HL-60 (cell line): ENCODE data around the gene CEACAM3.
"Not testable (repeated sequence)": the region's sequence is repeated elsewhere in the genome, so short reads cannot be mapped to it uniquely, and the experiment has no call there.

Experiments
- DNase-seq, 2 experiments: peaks; one replicate each; pipeline ENCODE4 v3.0.0-alpha.2; 2010 to 2020; ENCODE audit warnings: low read depth in 1 of 2, low spot score in 1 of 2
- H3K27ac ChIP-seq: fragments of 250-450 bp; sonication (Bioruptor Pico); replicated peaks from 2 replicates; pipeline ENCODE4 v1.5.1; 2020; ENCODE audit warnings: mild to moderate bottlenecking, moderate library complexity
- H3K27me3 ChIP-seq: fragments of 250-450 bp; sonication (Bioruptor Pico); 2 replicates; pipeline ENCODE4 v1.5.1; 2021; ENCODE audit warnings: mild to moderate bottlenecking, moderate library complexity; ENCODE audit not compliant: insufficient read depth, poor library complexity, severe bottlenecking
- H3K4me3 ChIP-seq: replicated peaks from 2 replicates; pipeline ENCODE4 v1.5.1; 2011; ENCODE audit warnings: mild to moderate bottlenecking, control low read depth, low read length; ENCODE audit not compliant: insufficient read depth
- CTCF ChIP-seq: IDR thresholded peaks from one replicate; pipeline ENCODE4 v1.5.1; 2011; ENCODE audit warnings: low read length, control low read depth, inconsistent platforms; ENCODE audit not compliant: insufficient read depth
- GABPA ChIP-seq: IDR thresholded peaks from 2 replicates; pipeline ENCODE4 v1.6.1; 2012; ENCODE audit warnings: low read depth
- POLR2AphosphoS5 ChIP-seq: IDR thresholded peaks from 2 replicates; pipeline ENCODE4 v1.6.1; 2012; ENCODE audit warnings: low read depth
- SPI1 ChIP-seq: IDR thresholded peaks from 2 replicates; pipeline ENCODE4 v1.6.1; 2012; ENCODE audit warnings: low read depth, mild to moderate bottlenecking, borderline replicate concordance
- long read RNA-seq: library from polyadenylated mRNA; unstranded; transcript quantifications from one replicate; pipeline ENCODE4 v2.0.0, GENCODE V29; 2020
- TF ChIP-seq, protein P1 (sequence below): IDR thresholded peaks from 2 replicates; pipeline ENCODE4 v1.6.1; 2012; ENCODE audit warnings: low read depth; ENCODE audit not compliant: insufficient replicate concordance

Gene CEACAM3
- long read RNA-seq, result 0 reads

DNA sequence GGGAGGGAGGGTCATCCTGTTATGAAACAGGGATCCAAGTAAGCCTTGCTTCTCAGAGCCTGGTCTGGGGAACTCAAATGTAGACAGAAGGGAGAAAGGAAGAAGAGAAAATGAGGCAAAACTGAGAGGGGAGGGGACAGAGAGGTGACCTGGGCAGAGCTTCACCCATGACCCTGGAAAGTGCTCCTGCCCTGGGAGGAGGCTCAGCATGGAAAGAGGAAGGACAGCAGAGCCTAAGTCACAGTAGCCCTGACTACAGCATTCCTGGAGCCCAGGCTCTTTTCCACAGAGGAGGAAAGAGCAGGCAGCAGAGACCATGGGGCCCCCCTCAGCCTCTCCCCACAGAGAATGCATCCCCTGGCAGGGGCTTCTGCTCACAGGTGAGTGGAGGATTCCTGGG, at the start of gene CEACAM3:
Gene CEACAM3, plus strand, starts transcription at position 226 of the 400 bp plus-strand sequence. Its CDS starts 91 bp downstream, at position 317.
- DNase-seq, result peak in 1 of 2 experiments; percentile 55
- Histone ChIP-seq H3K27ac (peak within 1 kb of the TSS; percentile 79), H3K27me3 (no peaks in the 10 kb centered on the region), H3K4me3 (peak within 1 kb of the TSS; percentile 13)
- TF ChIP-seq GABPA (no peak), SPI1 (no peak), POLR2AphosphoS5 (no peak)

DNA sequence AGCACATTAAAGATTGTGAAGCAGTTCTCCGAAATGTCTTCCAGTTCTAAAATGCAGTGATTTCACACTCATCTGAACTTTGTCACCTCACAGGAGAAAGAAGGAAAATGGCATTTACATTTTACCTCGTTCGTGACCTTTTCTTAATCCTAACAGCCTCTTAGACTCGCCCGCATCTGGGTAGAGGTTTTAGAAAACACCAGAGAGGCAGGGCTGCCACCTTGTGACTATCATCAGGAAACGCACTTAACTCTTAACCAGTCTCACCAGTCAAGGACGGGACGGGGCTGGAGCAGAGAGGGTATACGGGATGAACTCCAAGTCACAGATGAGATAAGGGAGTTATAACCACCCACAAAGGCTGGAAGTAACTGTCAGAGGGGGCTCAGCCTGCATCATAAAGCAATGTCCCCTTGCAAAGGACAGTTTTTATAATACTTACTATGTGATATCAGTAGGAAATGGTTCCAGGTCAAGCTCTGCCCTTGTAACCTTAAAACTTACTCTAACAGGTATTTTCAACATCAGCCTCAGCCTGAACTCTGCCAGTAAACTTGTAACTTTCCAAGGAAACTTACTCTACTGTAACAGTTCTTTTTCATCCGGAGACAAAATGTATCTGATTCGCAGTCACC, 49.7 kb upstream of the CEACAM3 start:
- peak; percentile 25 to 85 for DNase-seq
- no peaks in the 10 kb centered on the region for H3K27me3 ChIP-seq
- peak; percentile 65 for TF ChIP-seq CTCF
- TF ChIP-seq, protein P1, sequence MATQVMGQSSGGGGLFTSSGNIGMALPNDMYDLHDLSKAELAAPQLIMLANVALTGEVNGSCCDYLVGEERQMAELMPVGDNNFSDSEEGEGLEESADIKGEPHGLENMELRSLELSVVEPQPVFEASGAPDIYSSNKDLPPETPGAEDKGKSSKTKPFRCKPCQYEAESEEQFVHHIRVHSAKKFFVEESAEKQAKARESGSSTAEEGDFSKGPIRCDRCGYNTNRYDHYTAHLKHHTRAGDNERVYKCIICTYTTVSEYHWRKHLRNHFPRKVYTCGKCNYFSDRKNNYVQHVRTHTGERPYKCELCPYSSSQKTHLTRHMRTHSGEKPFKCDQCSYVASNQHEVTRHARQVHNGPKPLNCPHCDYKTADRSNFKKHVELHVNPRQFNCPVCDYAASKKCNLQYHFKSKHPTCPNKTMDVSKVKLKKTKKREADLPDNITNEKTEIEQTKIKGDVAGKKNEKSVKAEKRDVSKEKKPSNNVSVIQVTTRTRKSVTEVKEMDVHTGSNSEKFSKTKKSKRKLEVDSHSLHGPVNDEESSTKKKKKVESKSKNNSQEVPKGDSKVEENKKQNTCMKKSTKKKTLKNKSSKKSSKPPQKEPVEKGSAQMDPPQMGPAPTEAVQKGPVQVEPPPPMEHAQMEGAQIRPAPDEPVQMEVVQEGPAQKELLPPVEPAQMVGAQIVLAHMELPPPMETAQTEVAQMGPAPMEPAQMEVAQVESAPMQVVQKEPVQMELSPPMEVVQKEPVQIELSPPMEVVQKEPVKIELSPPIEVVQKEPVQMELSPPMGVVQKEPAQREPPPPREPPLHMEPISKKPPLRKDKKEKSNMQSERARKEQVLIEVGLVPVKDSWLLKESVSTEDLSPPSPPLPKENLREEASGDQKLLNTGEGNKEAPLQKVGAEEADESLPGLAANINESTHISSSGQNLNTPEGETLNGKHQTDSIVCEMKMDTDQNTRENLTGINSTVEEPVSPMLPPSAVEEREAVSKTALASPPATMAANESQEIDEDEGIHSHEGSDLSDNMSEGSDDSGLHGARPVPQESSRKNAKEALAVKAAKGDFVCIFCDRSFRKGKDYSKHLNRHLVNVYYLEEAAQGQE, result peak; percentile 31
- TF ChIP-seq GABPA, result no peak
- H3K27ac ChIP-seq, result peak overlapping the region; percentile 81
- no peak overlapping the region for H3K4me3 ChIP-seq

- no peak overlapping the region for H3K27ac ChIP-seq
- no peak for TF ChIP-seq GABPA
- no peak for TF ChIP-seq SPI1
- no peak for TF ChIP-seq CTCF
- TF ChIP-seq, protein P1, result no peak
- TF ChIP-seq POLR2AphosphoS5, result no peak
- H3K27me3 ChIP-seq, result no peaks in the 10 kb centered on the region
- H3K4me3 ChIP-seq, result no peak overlapping the region
- no peak for DNase-seq
These were observed 48.4 kb upstream of the CEACAM3 start for GRCh38 chr19:41748012-41748411.

GRCh38 chr19:41750248-41751134, 45.9 kb upstream of the CEACAM3 start:
- not testable (repeated sequence) for H3K4me3 ChIP-seq, DNase-seq, H3K27me3 ChIP-seq, H3K27ac ChIP-seq
